Fibroblast of mammary gland (primary cell): Measurements from ENCODE around the gene CRYGA.

Experiments used
- DNase-seq: peaks from one replicate; pipeline ENCODE4 v3.0.0-alpha.2; 2010; ENCODE audit warnings: low read depth
- H3K4me3 ChIP-seq: 2 replicates; pipeline ENCODE4 v1.5.1; 2011; ENCODE audit warnings: low read depth, mild to moderate bottlenecking, low read length, moderate library complexity; ENCODE audit not compliant: control insufficient read depth
- TF ChIP-seq, protein P1 (sequence below): conservative IDR thresholded peaks from 2 replicates; pipeline ENCODE4 v1.5.1; 2011; ENCODE audit warnings: low read depth, low read length, inconsistent platforms; ENCODE audit not compliant: control insufficient read depth, insufficient read depth

Gene CRYGA

DNA sequence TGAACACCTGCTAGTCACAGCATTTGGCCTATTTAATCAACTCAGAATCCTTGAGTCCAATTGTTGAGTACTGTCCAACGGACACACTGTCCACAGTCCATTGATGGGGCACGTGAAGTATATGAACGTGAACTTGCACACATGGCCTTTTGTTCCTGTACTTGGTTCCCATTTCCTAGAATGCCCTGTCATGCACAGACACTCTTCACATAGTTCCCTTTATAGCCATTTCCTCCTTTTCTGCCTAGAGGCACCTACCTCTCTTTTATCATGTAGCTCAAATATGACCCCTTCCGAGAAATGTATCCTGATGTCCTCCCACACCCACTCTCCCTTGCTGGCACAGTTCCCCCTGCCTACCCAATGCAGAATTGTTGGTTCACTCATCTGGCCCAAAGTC lies 8.7 kb upstream of the CRYGA start:
- TF ChIP-seq, protein P1, sequence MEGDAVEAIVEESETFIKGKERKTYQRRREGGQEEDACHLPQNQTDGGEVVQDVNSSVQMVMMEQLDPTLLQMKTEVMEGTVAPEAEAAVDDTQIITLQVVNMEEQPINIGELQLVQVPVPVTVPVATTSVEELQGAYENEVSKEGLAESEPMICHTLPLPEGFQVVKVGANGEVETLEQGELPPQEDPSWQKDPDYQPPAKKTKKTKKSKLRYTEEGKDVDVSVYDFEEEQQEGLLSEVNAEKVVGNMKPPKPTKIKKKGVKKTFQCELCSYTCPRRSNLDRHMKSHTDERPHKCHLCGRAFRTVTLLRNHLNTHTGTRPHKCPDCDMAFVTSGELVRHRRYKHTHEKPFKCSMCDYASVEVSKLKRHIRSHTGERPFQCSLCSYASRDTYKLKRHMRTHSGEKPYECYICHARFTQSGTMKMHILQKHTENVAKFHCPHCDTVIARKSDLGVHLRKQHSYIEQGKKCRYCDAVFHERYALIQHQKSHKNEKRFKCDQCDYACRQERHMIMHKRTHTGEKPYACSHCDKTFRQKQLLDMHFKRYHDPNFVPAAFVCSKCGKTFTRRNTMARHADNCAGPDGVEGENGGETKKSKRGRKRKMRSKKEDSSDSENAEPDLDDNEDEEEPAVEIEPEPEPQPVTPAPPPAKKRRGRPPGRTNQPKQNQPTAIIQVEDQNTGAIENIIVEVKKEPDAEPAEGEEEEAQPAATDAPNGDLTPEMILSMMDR = no peak
- DNase-seq = no peak
- H3K4me3 ChIP-seq = no peak overlapping the region

DNA sequence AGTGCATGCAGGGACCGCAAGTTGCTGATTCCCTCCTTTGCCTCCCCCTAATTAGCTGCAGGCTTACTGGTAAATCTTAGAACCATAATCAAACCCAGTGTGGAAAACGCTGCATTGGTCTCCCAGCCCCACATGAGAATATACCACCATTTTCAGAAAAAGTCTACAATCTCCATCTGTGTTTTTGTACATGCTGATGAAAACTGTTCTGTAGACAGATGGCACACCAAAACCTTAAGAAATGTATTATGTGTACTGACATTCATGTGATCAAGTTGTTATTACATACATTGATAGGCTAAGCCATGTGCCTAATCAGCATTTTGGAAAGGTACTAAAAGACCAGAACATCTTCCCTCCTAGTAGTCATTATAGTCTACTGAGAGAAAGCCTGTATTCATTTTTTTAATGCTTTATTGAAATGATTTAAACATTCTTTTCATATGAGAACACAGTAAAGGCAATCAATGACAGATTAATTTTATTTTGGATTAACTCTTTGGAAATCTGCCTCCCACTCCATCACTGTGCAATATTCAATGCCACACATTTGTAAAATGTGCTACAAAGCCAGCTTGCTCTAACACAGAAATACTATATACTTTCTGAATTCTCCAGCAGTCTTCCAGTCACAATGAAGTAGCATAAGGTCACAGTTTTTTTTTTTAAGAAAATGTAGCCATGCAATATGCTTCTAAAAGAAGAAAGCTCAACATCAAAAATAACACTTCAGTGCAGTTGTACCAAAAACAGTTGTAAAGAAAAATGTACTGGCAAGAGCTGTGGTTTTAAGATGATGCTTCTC lies 1.8 kb upstream of the CRYGA start:
- no peak overlapping the region for H3K4me3 ChIP-seq
- no peak for DNase-seq
- TF ChIP-seq, protein P1 = no peak

DNA sequence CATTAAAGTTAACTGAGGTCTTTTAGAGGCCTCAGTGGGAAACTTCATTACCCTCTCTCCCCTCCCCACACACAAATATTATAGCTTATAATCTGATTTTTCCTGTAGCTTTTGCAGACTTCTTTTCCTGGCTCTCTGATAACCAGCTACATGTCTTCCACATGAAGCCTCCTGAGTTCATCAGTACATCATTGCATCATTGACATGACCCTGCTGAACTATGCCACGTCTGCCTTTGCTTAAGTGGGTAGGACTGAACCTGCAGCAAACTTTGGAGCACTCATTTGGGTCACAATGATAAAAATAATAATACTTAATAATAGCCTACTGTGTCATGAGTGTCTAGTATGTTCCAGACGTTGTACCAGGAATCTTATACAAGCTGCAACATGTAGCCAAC lies 7.0 kb downstream of the CRYGA start:
- no peak overlapping the region for H3K4me3 ChIP-seq
- TF ChIP-seq, protein P1 = no peak
- DNase-seq = no peak

DNA sequence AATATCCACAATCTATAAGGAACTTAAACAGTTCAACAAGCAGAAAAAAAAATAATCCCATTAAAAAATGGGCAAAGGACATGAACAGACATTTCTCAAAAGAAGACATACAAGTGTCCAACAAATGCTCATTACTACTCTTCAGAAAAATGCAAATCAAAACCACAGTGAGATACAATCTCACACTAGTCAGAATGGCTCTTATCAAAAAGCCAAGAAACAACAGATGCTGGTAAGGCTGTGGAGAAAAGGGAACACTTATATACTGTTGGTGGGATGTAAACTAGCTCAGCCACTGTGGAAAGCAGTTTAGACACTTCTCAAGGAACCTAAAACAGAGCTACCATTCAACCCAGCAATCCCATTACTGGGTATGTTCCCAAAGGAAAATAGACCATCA lies 10.2 kb downstream of the CRYGA start:
- H3K4me3 ChIP-seq = no peak overlapping the region
- DNase-seq = no peak
- TF ChIP-seq, protein P1 = no peak

DNA sequence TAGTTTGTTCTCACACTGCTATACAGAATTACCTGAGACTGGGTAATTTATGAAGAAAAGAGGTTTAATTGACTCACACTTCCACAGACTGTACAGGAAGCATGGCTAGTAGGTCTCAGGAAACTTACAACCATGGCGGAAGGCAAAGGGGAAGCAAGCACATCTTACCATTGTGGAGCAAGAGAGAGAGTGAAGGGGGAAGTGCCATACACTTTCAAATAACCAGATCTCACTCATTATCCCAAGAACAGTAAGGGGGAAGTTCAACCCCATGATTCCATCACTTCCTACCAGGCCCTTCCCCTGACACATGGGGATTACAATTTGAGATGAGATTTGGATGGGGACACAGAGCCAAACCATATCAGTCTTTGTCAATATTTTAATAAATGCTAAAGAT lies 12.4 kb downstream of the CRYGA start:
- DNase-seq = no peak
- H3K4me3 ChIP-seq = no peak overlapping the region
- TF ChIP-seq, protein P1 = no peak

DNA sequence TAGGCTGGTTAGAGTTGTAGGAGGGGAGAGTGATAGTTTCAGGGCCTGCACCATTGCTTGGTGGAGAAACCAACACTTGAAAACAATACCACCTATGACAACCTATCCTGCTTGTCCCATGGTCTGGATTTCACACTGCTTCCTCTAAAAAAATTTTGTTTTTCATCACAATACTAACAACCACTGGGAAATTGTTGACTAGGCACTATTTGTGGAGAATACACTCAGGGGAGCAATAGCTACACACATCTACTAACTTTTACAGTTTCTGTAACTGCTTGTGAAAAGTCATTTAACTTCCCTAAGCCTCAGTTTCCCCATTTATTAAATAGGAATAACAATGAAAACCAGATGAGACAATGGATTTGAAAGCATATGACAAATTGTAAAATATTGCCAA lies 13.3 kb downstream of the CRYGA start:
- no peak overlapping the region for H3K4me3 ChIP-seq
- no peak for DNase-seq
- TF ChIP-seq, protein P1 = no peak
